GM11168 (cell line): ENCODE data around the gene KDELR1.
"Not testable (repeated sequence)": the region's sequence is repeated elsewhere in the genome, so short reads cannot be mapped to it uniquely, and the experiment has no call there.

Experiments used
- in situ Hi-C: fragments of 300-500 bp; cut with MboI; formaldehyde crosslinking; loops from one replicate; pipeline ENCODE4 v1.12.0; 2022; ENCODE audit warnings: low sequenced_read_pairs; ENCODE audit not compliant: unreplicated experiment

Gene KDELR1

GRCh38 chr19:48372904-48373303 lies 18.4 kb downstream of the KDELR1 start:
- in situ Hi-C loops, result no loop called here

GRCh38 chr19:48371771-48372170 lies 19.6 kb downstream of the KDELR1 start:
- in situ Hi-C loops, result not testable (repeated sequence)

GRCh38 chr19:48371367-48371766 lies 20.0 kb downstream of the KDELR1 start:
- in situ Hi-C loops, result no loop called here

GRCh38 chr19:48370955-48371354 lies 20.4 kb downstream of the KDELR1 start:
- in situ Hi-C loops, result no loop called here

GRCh38 chr19:48368936-48369335 lies 22.4 kb downstream of the KDELR1 start:
- in situ Hi-C loops, result no loop called here

- in situ Hi-C loops, result no loop called here
Observed at GRCh38 chr19:48367855-48368254, 23.5 kb downstream of the KDELR1 start.

- in situ Hi-C loops, result no loop called here
Observed at GRCh38 chr19:48365602-48366001, 25.7 kb downstream of the KDELR1 start.

GRCh38 chr19:48364598-48365348 lies 26.6 kb downstream of the KDELR1 start:
- in situ Hi-C loops, result no loop called here

- in situ Hi-C loops, result no loop called here
Observed at GRCh38 chr19:48363810-48364597, 27.3 kb downstream of the KDELR1 start, which contains the start of the genes SYNGR4 and TMEM143. Gene SYNGR4, plus strand, starts transcription at chr19:48364367. Its CDS starts 1,476 bp downstream, at chr19:48365843. Gene TMEM143, minus strand, starts transcription at chr19:48363940. Its CDS starts 20 bp downstream, at chr19:48363920.

- in situ Hi-C loops, result no loop called here
Observed at GRCh38 chr19:48363500-48363809, 27.9 kb downstream of the KDELR1 start.

- in situ Hi-C loops, result no loop called here
Observed at GRCh38 chr19:48362716-48363499, 28.4 kb downstream of the KDELR1 start.

GRCh38 chr19:48361912-48362311 lies 29.4 kb downstream of the KDELR1 start:
- in situ Hi-C loops, result no loop called here

- in situ Hi-C loops, result no loop called here
Observed at GRCh38 chr19:48359123-48359522, 32.2 kb downstream of the KDELR1 start.

GRCh38 chr19:48355365-48355954 lies 35.9 kb downstream of the KDELR1 start:
- in situ Hi-C loops, result no loop called here

GRCh38 chr19:48354332-48354992 lies 36.9 kb downstream of the KDELR1 start:
- in situ Hi-C loops, result no loop called here

GRCh38 chr19:48353677-48354076 lies 37.7 kb downstream of the KDELR1 start:
- in situ Hi-C loops, result no loop called here

- in situ Hi-C loops, result no loop called here
Observed at GRCh38 chr19:48351341-48351752, 40.0 kb downstream of the KDELR1 start.

- in situ Hi-C loops, result no loop called here
Observed at GRCh38 chr19:48350856-48351255, 40.5 kb downstream of the KDELR1 start.

- in situ Hi-C loops, result no loop called here
Observed at GRCh38 chr19:48348737-48349136, 42.6 kb downstream of the KDELR1 start.

GRCh38 chr19:48348045-48348444 lies 43.3 kb downstream of the KDELR1 start:
- in situ Hi-C loops, result no loop called here
